Measurements from ENCODE around the gene ZNF669. TPM values are rescaled to one million over a fixed set of nuclear protein-coding genes. Genes with fewer than 3 reads are reported as not detected.

Gene ZNF669
- total RNA-seq, 2 experiments from 2014 or later = 13.2 to 15.1 TPM

GRCh38 chr1:247115141-247115510 is 11.0 kb upstream of the ZNF669 start:
- Histone ChIP-seq H3K36me3 (ENCODE audit: insufficient read depth, low read length) (no peaks in the 10 kb centered on the region), H3K27me3 (ENCODE audit: control insufficient read depth in 1 of 2, insufficient read depth in 2 of 2, low read length in 2 of 2) (peaks cover 12 to 22% of the 10 kb centered on the region in 2 experiments), H3K4me3 (ENCODE audit: low read length) (no peak overlapping the region), H3K9me3 (ENCODE audit: control insufficient read depth in 1 of 2, insufficient read depth in 1 of 2, low read length in 2 of 2) (peaks cover 0 to 29% of the 10 kb centered on the region in 2 experiments), H3K4me1 (ENCODE audit: insufficient read depth, low read length) (peaks cover 16% of the 10 kb centered on the region), H3K27ac (ENCODE audit: low read depth in 1 of 2, low read length in 2 of 2) (no peak overlapping the region)
- Mint-ChIP-seq H3K4me1 (ENCODE audit: low read depth) (peaks cover 11% of the 10 kb centered on the region), H3K27me3 (peaks cover 19% of the 10 kb centered on the region), H3K4me3 (no peak overlapping the region), H3K36me3 (ENCODE audit: low read depth) (no peaks in the 10 kb centered on the region), H3K27ac (peak overlapping the region; percentile 29), H3K9me3 (no peaks in the 10 kb centered on the region)
- intact Hi-C loops (cut with DNase I, micrococcal nuclease) = no loop called here
- CTCF ChIA-PET = no interaction called here
- POLR2A ChIA-PET = no interaction called here
- ATAC-seq (ENCODE audit: poor library complexity) (no peak), DNase-seq (no peak)
- no peak for TF ChIP-seq CTCF (IDR thresholded peaks at IDR 0.05)

DNA sequence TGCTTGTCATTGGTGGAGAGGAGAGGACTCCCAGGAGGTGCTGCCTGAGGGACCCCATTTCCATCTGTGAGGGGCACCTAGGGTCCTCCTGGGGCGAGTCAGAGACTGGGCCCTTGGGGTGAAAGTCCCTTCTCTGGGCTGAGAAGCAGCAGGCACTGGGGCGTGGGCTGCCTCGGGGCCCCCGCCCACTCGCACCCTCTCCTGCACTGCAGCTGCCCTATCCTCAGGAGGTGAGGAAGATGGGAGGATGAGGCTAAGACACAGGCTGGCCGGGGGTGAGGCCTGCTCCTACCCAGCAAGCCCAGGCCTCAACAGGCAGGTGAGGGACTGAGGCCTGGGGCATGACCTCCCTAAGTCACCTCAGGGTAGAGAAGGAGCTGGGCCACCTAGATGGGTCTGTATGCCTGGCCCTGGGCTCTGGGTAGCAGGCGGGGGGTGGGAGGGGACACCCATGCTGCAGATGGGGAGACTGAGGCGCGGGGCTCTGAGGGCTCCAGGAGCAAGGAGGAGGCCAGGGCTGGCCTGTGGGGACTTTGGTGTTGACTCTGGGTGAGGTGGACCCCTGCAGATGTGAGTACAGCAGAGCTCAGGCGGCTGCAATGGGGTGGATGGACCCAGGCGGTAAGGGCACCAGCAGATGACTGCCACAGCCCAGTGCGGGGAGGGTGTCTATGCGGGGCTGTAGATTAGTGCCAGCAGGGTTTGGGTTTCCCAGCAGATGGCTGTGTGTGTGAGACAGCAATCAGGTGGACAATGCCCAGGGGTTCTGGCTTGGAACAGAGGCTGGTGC is 10.4 kb upstream of the ZNF669 start:
- H3K4me1 ChIP-seq (ENCODE audit: insufficient read depth, low read length) = peaks cover 16% of the 10 kb centered on the region

DNA sequence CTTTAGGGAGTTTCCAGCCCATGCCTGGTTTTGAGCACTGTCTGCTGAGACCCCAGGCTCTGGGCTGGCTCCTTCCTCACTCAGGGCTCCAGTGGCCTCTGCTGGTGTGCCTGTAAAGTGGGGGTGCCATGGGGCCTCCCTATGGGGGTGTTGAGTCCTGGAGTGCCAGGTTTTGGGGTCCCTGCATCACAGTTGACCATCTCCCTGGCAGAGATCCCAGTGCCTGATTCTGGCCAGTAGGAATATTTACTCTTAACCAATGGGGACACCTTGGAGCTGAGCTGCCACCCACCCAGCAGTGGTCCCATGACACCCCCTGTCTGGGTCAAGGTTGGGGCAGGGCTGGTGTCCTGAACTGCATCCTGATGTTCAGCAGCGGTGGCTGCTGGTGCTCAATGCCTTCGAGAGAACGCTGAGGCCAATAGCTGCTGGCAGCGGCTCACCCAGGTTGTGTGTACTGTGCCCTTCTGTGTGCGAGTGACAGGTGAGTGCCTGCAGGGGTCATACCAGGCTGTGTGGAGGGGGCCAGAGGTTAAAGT is 9.6 kb upstream of the ZNF669 start:
- ATAC-seq (ENCODE audit: poor library complexity) = no peak
- H3K27ac Mint-ChIP-seq = no peak overlapping the region
- Histone ChIP-seq H3K27me3 (ENCODE audit: control insufficient read depth in 1 of 2, insufficient read depth in 2 of 2, low read length in 2 of 2) (peaks cover 19 to 29% of the 10 kb centered on the region in 2 experiments), H3K27ac (ENCODE audit: low read depth in 1 of 2, low read length in 2 of 2) (no peak overlapping the region), H3K4me1 (ENCODE audit: insufficient read depth, low read length) (peaks cover 16% of the 10 kb centered on the region), H3K9me3 (ENCODE audit: control insufficient read depth in 1 of 2, insufficient read depth in 1 of 2, low read length in 2 of 2) (peaks cover 0 to 19% of the 10 kb centered on the region in 2 experiments), H3K36me3 (ENCODE audit: insufficient read depth, low read length) (no peaks in the 10 kb centered on the region), H3K4me3 (ENCODE audit: low read length) (no peak overlapping the region)
- no peak for DNase-seq
- H3K27me3 Mint-ChIP-seq = peaks cover 32% of the 10 kb centered on the region
- intact Hi-C loops (cut with DNase I, micrococcal nuclease) = no loop called here
- no peaks in the 10 kb centered on the region for H3K9me3 Mint-ChIP-seq
- peaks cover 16% of the 10 kb centered on the region for H3K4me1 Mint-ChIP-seq (ENCODE audit: low read depth)
- H3K4me3 Mint-ChIP-seq = peak overlapping the region; percentile 59
- ChIA-PET CTCF (no interaction called here), POLR2A (no interaction called here)
- no peak for TF ChIP-seq CTCF (IDR thresholded peaks at IDR 0.05)
- H3K36me3 Mint-ChIP-seq (ENCODE audit: low read depth) = no peaks in the 10 kb centered on the region

More for the DNA sequence above, 10.4 kb upstream of the ZNF669 start:
- H3K27ac Mint-ChIP-seq = peak overlapping the region; percentile 29
- H3K4me3 Mint-ChIP-seq = no peak overlapping the region
- H3K36me3 ChIP-seq (ENCODE audit: insufficient read depth, low read length) = no peaks in the 10 kb centered on the region
- ATAC-seq (ENCODE audit: poor library complexity) = no peak
- no peak for TF ChIP-seq CTCF (IDR thresholded peaks at IDR 0.05)
- ChIA-PET POLR2A (no interaction called here), CTCF (no interaction called here)
- peaks cover 0 to 24% of the 10 kb centered on the region in 2 experiments for H3K9me3 ChIP-seq (ENCODE audit: control insufficient read depth in 1 of 2, insufficient read depth in 1 of 2, low read length in 2 of 2)
- H3K9me3 Mint-ChIP-seq = no peaks in the 10 kb centered on the region
- H3K27ac ChIP-seq (ENCODE audit: low read depth in 1 of 2, low read length in 2 of 2) = no peak overlapping the region
- H3K36me3 Mint-ChIP-seq (ENCODE audit: low read depth) = no peaks in the 10 kb centered on the region
- H3K27me3 Mint-ChIP-seq = peaks cover 25% of the 10 kb centered on the region
- no peak for DNase-seq
- H3K4me1 Mint-ChIP-seq (ENCODE audit: low read depth) = peaks cover 16% of the 10 kb centered on the region
- intact Hi-C loops (cut with DNase I, micrococcal nuclease) = no loop called here
- no peak overlapping the region for H3K4me3 ChIP-seq (ENCODE audit: low read length)
- H3K27me3 ChIP-seq (ENCODE audit: control insufficient read depth in 1 of 2, insufficient read depth in 2 of 2, low read length in 2 of 2) = peaks cover 17 to 22% of the 10 kb centered on the region in 2 experiments

All from CD4-positive, alpha-beta T cell (primary cell).